AG10803 (cell line): Measurements from ENCODE around the gene BMF.

Experiments used
- DNase-seq: peaks from one replicate; pipeline ENCODE4 v3.0.0; 2010; ENCODE audit warnings: low read depth
- H3K4me3 ChIP-seq: 2 replicates; pipeline ENCODE4 v1.5.1; 2011; ENCODE audit warnings: mild to moderate bottlenecking, low read length, control low read depth
- CTCF ChIP-seq: conservative IDR thresholded peaks from 2 replicates; pipeline ENCODE4 v1.5.1; 2011; ENCODE audit warnings: mild to moderate bottlenecking, low read length, control low read depth, inconsistent platforms

Gene BMF

GRCh38 chr15:40097968-40098476, 10.7 kb downstream of the BMF start:
- no peak overlapping the region for H3K4me3 ChIP-seq
- no peak for TF ChIP-seq CTCF
- DNase-seq = peak; percentile 57

GRCh38 chr15:40097096-40097967, 11.3 kb downstream of the BMF start:
- no peak for TF ChIP-seq CTCF
- no peak overlapping the region for H3K4me3 ChIP-seq
- DNase-seq = no peak

GRCh38 chr15:40096094-40096891, 12.4 kb downstream of the BMF start:
- DNase-seq = no peak
- no peak overlapping the region for H3K4me3 ChIP-seq
- TF ChIP-seq CTCF = no peak

GRCh38 chr15:40095371-40096093, 13.1 kb downstream of the BMF start:
- DNase-seq = no peak
- TF ChIP-seq CTCF = no peak
- no peak overlapping the region for H3K4me3 ChIP-seq

GRCh38 chr15:40094156-40094555, 14.5 kb downstream of the BMF start:
- H3K4me3 ChIP-seq = no peak overlapping the region
- DNase-seq = no peak
- TF ChIP-seq CTCF = no peak

GRCh38 chr15:40092979-40093869, 15.5 kb downstream of the BMF start:
- peak; percentile 66 for DNase-seq
- peak overlapping the region; percentile 26 for H3K4me3 ChIP-seq
- no peak for TF ChIP-seq CTCF
